Aorta (tissue), 5 donors: Measurements from ENCODE around the gene ZBTB7C. TPM values are rescaled to one million over a fixed set of nuclear protein-coding genes. Genes with fewer than 3 reads are reported as not detected.

Experiments
- ATAC-seq: fragments of 200-7000 bp; cut with Tn5 transposase; one replicate; pipeline ENCODE4 v1.9.1; 2022; ENCODE audit warnings: moderate library complexity; ENCODE audit not compliant: low FRiP score
- DNase-seq, 2 donors: peaks; one replicate each; pipeline ENCODE4 v3.0.0-alpha.2; 2020
- H3K27ac ChIP-seq, 2 donors: one replicate each; pipeline ENCODE4 v1.5.1; 2013; ENCODE audit warnings: low read length in 2 of 2, mild to moderate bottlenecking in 2 of 2, moderate library complexity in 2 of 2, control low read depth in 1 of 2, inconsistent platforms in 1 of 2, low read depth in 1 of 2
- H3K27me3 ChIP-seq, 2 donors: one replicate each; pipeline ENCODE4 v1.6.1; 2013; ENCODE audit warnings: control low read depth in 1 of 2, low read length in 1 of 2, mild to moderate bottlenecking in 1 of 2, moderate library complexity in 1 of 2; ENCODE audit not compliant: insufficient read depth in 2 of 2, control insufficient read depth in 1 of 2
- H3K36me3 ChIP-seq, 2 donors: one replicate each; pipeline ENCODE4 v1.6.1; 2013; ENCODE audit warnings: control low read depth in 1 of 2, low read length in 1 of 2, mild to moderate bottlenecking in 1 of 2; ENCODE audit not compliant: insufficient read depth in 2 of 2, control insufficient read depth in 1 of 2
- H3K4me1 ChIP-seq, 2 donors: one replicate each; pipeline ENCODE4 v1.6.1; 2013; ENCODE audit warnings: low read length in 2 of 2, control low read depth in 1 of 2, mild to moderate bottlenecking in 1 of 2, moderate library complexity in 1 of 2; ENCODE audit not compliant: insufficient read depth in 2 of 2, control insufficient read depth in 1 of 2
- H3K4me3 ChIP-seq, 2 donors: one replicate each; pipeline ENCODE4 v1.5.1; 2013; ENCODE audit warnings: low read length in 2 of 2, control low read depth in 1 of 2, mild to moderate bottlenecking in 1 of 2
- H3K9me3 ChIP-seq: one replicate; pipeline ENCODE4 v1.6.1; 2013; ENCODE audit warnings: mild to moderate bottlenecking, low read length; ENCODE audit not compliant: control insufficient read depth
- WGBS, 2 donors: extraction: QIAGEN DNeasy Blood & Tissue Kit; methylation state at CpG; one replicate each; pipeline ENCODE4 v1.1.7; 2013; 5-methylcytosine and 5-hydroxymethylcytosine counted together
- intact Hi-C, 2 donors: fragments of 100-400 bp; cut with DNase I; formaldehyde crosslinking; loops; one replicate each; pipeline versions ENCODE4 v1.14.2 to v1.15.0; 2022
- polyA plus RNA-seq, 2 donors: library from polyadenylated mRNA; stranded (reverse); fragments of 200-250 nt; gene quantifications; one replicate each; pipeline ENCODE4 v1.2.3, GENCODE V29; 2013
- total RNA-seq, 2 donors: library from RNA; stranded (reverse); fragmentation: NEBNext Ultra II Directional; extraction: Animal tissue kit (Norgen Biotek cat#: 25700); gene quantifications; one replicate each; pipeline ENCODE4 v1.2.1, GENCODE V29; 2021
- donor health status: healthy with polysubstance abuse.
- donor health status: Bipolar disorder and iron deficiency.
- donor health status: DM: no; HTN: no; CAD: no.
- donor health status: DM: no; HTN: no; CAD: no.
- donor health status: DM: yes; HTN: yes; CAD: no.

The ZBTB7C gene
- total and polyA plus RNA-seq, 4 donors, result 0.69 to 22.4 (median 10.0) TPM

DNA sequence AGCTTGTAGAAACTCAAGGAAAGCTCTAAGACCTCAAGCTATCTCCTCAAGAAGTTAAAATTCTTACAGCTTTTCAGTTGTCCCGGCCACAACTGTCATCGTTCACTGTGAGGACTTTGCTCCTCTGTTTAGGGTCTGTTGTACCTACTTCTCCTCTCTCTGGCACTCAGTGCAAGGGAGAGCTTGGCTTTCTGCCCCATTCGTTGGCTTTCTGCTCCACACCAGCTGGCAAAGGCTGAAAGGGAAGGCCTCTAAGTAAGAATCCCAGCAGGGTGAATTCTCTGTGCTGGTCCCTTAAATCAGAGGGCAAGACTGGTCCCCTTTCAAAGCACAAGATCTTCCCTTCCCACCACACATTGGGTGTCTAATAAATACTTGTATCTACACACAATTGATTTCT lies 17.3 kb downstream of the ZBTB7C start:
- no peaks in the 10 kb centered on the region for H3K27me3 ChIP-seq
- no peak overlapping the region for H3K4me3 ChIP-seq
- H3K27ac ChIP-seq, result no peak overlapping the region
- intact Hi-C loops, result no loop called here
- H3K4me1 ChIP-seq, result no peaks in the 10 kb centered on the region
- DNase-seq, result peak; percentile 59 to 73
- no peaks in the 10 kb centered on the region for H3K9me3 ChIP-seq
- ATAC-seq, result peak; percentile 22
- 12 to 13% methylated on average over 3 of the region's 3 CpGs for WGBS, 2 donors
- no peaks in the 10 kb centered on the region for H3K36me3 ChIP-seq

- WGBS, 2 donors, result 86 to 99% methylated on average over 5 of the region's 5 CpGs
Measured at GRCh38 chr18:48390641-48391040, 18.5 kb downstream of the ZBTB7C start.

GRCh38 chr18:48388478-48388877 lies 20.7 kb downstream of the ZBTB7C start:
- Histone ChIP-seq H3K9me3 (no peaks in the 10 kb centered on the region), H3K4me1 (no peaks in the 10 kb centered on the region), H3K27me3 (no peaks in the 10 kb centered on the region), H3K27ac (no peak overlapping the region), H3K36me3 (no peaks in the 10 kb centered on the region), H3K4me3 (no peak overlapping the region)
- intact Hi-C loops, result no loop called here
- ATAC-seq, result no peak
- WGBS, 2 donors, result 92 to 93% methylated on average over 4 of the region's 4 CpGs
- DNase-seq, result no peak

More at GRCh38 chr18:48390641-48391040, 18.5 kb downstream of the ZBTB7C start:
- no peaks in the 10 kb centered on the region for H3K4me1 ChIP-seq
- H3K36me3 ChIP-seq, result no peaks in the 10 kb centered on the region
- no peak for DNase-seq
- intact Hi-C loops, result no loop called here
- no peaks in the 10 kb centered on the region for H3K27me3 ChIP-seq
- H3K4me3 ChIP-seq, result no peak overlapping the region
- H3K27ac ChIP-seq, result no peak overlapping the region
- no peaks in the 10 kb centered on the region for H3K9me3 ChIP-seq
- no peak for ATAC-seq

- Histone ChIP-seq H3K9me3 (no peaks in the 10 kb centered on the region), H3K4me3 (no peak overlapping the region), H3K27ac (no peak overlapping the region), H3K36me3 (no peaks in the 10 kb centered on the region), H3K27me3 (no peaks in the 10 kb centered on the region), H3K4me1 (no peaks in the 10 kb centered on the region)
- WGBS, 2 donors, result 86 to 93% methylated on average over 1 of the region's 1 CpG
- intact Hi-C loops, result no loop called here
- DNase-seq (no peak), ATAC-seq (no peak)
Measured at GRCh38 chr18:48387300-48387699, 21.9 kb downstream of the ZBTB7C start.

GRCh38 chr18:48385596-48385995 lies 23.6 kb downstream of the ZBTB7C start:
- Histone ChIP-seq H3K36me3 (no peaks in the 10 kb centered on the region), H3K9me3 (no peaks in the 10 kb centered on the region), H3K27me3 (no peaks in the 10 kb centered on the region), H3K4me3 (no peak overlapping the region), H3K4me1 (no peaks in the 10 kb centered on the region), H3K27ac (no peak overlapping the region)
- DNase-seq (no peak), ATAC-seq (no peak)
- 75 to 78% methylated on average over 12 of the region's 12 CpGs for WGBS, 2 donors
- intact Hi-C loops, result no loop called here

GRCh38 chr18:48376934-48377333 lies 32.2 kb downstream of the ZBTB7C start:
- DNase-seq (no peak), ATAC-seq (no peak)
- Histone ChIP-seq H3K27ac (no peak overlapping the region), H3K27me3 (no peaks in the 10 kb centered on the region), H3K36me3 (no peaks in the 10 kb centered on the region), H3K9me3 (no peaks in the 10 kb centered on the region), H3K4me1 (no peaks in the 10 kb centered on the region), H3K4me3 (no peak overlapping the region)
- intact Hi-C loops, result no loop called here
- 47 to 97% methylated on average over 3 of the region's 3 CpGs for WGBS, 2 donors

GRCh38 chr18:48376406-48376805 lies 32.8 kb downstream of the ZBTB7C start:
- no peaks in the 10 kb centered on the region for H3K36me3 ChIP-seq
- intact Hi-C loops, result no loop called here
- no peak overlapping the region for H3K27ac ChIP-seq
- H3K27me3 ChIP-seq, result no peaks in the 10 kb centered on the region
- ATAC-seq (no peak), DNase-seq (no peak)
- no peaks in the 10 kb centered on the region for H3K4me1 ChIP-seq
- H3K4me3 ChIP-seq, result no peak overlapping the region
- H3K9me3 ChIP-seq, result no peaks in the 10 kb centered on the region
- 81% methylated on average over 6 of the region's 6 CpGs for WGBS, 2 donors

DNA sequence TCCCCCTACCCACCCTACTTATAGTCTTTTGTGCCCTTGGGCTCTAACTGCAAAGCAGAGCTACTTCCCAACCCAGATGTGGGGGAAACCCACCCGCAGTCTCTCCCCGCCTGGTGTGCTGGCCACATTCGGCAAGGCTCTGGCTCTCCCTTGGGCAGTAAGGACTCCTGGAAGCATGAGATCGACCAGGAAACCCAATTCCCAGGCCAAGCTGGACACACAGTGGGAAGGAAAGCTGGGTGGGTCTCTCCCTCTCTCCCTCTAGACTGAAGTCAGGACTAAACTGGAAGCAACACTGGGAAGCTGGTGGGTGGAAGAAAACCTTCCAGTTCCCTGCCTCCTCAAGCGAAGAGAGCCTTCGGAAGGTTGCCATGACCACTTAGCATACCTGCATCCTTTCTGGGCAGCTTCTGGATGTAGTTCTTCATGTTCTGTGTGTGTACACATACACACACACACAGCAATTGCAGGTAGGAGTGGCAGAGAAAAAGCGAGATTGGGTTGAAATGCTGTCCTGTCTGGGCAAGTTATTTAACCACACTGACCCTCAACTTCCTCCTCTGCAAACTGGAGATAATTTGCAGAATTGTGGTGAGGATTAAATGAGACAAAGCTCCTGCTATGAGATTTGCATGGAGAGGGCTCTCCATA lies 33.9 kb downstream of the ZBTB7C start:
- H3K27me3 ChIP-seq, result no peaks in the 10 kb centered on the region
- no peak for ATAC-seq

DNA sequence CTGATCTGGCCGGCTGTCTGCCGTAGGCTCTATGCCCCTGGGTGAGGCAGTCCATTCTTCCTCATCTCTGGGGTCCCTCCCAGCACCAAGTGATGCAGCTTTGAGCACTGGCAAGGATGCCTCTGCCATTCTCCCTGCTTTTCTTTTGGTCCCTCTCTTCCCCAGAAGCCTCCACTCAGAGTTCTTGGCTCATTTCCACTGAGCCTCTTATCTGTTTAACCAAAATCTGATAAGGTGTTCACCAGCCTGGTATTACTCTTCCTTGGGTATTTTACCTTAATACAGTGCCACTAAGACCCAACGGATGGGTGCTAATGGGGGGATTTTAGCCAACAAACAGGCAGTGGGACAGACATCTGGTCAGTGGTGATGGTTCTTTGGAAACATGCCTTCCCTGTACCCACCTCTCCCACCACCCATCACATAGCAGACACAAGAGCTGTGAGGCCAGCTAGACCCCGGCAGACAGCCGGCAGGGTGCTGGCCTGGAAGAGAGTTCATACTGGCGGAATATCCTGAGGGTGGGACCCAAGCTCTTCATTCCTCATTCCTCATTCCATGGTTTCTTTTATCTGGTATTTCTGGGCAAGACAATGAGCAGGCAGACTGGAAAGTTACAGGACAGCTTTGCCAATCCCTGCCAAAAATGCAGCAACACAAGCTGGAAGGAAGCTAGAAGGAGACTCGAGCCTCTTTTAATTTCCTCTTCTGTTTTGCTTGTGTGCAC lies 34.6 kb downstream of the ZBTB7C start:
- no peaks in the 10 kb centered on the region for H3K4me1 ChIP-seq
- peak overlapping the region in 1 of 2 donors; percentile 17 for H3K27ac ChIP-seq
- no peaks in the 10 kb centered on the region for H3K36me3 ChIP-seq
- H3K27me3 ChIP-seq, result no peaks in the 10 kb centered on the region
- peak; percentile 21 for ATAC-seq
- no peak for DNase-seq
- intact Hi-C loops, result no loop called here
- no peak overlapping the region for H3K4me3 ChIP-seq
- WGBS, 2 donors, result 47 to 48% methylated on average over 7 of the region's 7 CpGs
- H3K9me3 ChIP-seq, result no peaks in the 10 kb centered on the region

More for the DNA sequence above, 33.9 kb downstream of the ZBTB7C start:
- Histone ChIP-seq H3K27ac (peak overlapping the region in 1 of 2 donors; percentile 42), H3K4me3 (no peak overlapping the region), H3K4me1 (no peaks in the 10 kb centered on the region), H3K36me3 (no peaks in the 10 kb centered on the region), H3K9me3 (no peaks in the 10 kb centered on the region)
- peak in 1 of 2 donors; percentile 53 for DNase-seq
- intact Hi-C loops, result no loop called here
- 47 to 51% methylated on average over 7 of the region's 7 CpGs for WGBS, 2 donors
